NCI-H1105 (cell line): ENCODE measurements around the gene ZNF547.
"Not testable (repeated sequence)": the region's sequence is repeated elsewhere in the genome, so short reads cannot be mapped to it uniquely, and the experiment has no call there.

Experiments used
- DNase-seq: peaks from one replicate; lab custom pipeline; 2025; lab: John Stamatoyannopoulos, UW

Gene ZNF547

DNA sequence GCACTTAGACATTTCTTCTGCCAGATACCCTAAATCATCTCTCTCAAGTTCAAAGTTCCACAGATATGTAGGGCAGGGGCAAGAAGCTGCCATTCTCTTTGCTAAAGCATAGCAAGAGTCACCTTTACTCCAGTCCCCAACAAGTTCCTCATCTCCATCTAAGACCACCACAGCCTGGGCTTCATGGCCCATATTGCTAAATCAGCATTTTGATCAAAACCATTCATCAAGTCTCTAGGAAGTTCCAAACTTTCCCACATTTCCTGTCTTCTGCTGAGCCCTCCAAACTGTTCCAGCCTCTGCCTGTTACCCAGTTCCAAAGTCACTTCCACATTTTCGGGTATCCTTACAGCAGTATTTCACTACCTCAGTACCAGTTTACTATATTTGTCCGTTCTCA is 11.3 kb downstream of the ZNF547 start:
- DNase-seq, result not testable (repeated sequence)

DNA sequence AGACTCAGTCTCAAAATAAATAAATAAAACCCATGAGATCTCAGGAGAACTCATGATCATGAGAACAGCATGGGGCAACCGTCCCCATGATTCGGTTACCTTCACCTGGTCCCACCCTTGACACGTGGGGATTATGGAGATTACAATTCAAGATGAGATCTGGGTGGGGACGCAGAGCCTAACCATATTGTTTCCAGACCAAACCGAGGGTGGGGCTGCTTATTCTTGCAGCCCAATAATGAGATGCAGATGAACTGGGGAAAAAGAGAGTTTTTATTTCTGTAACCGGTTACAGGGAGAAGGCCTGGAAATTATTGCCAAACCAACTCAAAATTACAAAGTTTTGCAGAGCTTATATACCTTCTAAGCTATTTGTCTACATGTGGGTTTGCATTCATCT is 12.8 kb downstream of the ZNF547 start:
- DNase-seq, result no peak

DNA sequence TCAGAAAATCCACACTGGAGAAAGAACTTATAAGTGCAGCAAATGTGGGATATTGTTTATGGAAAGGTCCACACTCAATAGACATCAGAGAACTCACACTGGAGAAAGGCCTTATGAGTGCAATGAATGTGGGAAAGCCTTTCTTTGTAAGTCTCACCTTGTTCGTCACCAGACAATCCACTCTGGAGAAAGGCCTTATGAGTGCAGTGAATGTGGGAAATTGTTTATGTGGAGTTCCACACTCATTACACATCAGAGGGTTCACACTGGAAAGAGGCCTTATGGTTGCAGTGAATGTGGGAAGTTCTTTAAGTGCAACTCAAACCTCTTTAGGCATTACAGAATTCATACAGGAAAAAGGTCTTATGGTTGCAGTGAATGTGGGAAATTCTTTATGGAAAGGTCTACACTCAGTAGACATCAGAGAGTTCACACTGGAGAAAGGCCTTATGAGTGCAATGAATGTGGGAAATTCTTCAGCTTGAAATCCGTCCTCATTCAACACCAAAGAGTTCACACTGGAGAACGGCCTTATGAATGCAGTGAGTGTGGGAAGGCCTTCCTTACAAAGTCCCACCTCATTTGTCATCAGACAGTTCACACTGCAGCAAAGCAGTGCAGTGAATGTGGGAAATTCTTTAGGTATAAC is 14.3 kb downstream of the ZNF547 start:
- DNase-seq, result no peak

DNA sequence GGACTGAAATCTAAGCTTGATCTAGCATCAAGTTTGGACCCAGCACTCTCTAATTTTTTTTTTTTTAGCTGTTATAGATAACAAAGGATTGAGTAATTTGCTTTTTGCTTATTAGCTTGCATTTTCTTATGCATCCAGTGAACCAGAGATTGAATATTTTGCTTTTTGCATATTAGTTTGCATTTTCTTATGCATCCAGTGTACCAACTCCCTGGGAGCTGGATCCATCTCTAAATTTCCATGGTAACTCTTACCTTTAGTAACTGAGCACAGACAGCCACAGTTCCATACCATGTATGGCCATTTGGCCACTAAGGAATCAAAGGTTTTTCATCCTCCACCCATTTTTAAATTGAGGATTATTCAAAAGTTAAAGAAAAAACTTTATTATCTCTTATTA is 17.6 kb downstream of the ZNF547 start:
- DNase-seq, result no peak

DNA sequence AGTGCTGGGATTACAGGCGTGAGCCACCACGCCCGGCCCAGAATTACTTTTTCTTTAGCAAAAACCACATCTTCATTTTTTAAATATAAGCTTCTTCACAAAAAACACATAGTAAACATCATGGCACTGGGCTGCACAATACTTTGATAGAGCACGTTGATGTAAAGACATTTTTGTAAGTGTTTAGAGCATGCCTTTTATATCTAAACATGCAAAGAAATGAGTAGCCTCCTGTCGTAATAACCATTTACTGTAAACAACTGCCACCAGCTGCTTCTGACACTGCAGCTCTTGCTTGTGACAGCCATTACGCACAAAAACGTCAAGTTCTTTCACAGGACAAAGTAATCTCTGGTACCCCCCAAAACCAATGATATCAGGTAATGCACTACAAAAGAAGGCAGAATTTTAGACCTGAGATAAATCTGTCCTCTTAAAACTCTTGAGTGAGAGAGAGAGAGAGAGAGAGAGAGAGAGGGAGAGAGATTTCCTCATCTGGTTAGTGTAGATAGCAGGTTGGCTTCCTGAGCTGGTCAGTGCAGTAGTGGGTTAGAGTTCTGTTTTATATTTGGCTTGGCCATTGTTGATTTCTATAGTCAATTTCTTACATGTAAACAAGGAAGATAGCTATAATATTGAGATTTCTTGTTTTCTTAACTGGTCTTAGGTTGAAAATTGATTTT is 19.6 kb downstream of the ZNF547 start:
- DNase-seq, result no peak

DNA sequence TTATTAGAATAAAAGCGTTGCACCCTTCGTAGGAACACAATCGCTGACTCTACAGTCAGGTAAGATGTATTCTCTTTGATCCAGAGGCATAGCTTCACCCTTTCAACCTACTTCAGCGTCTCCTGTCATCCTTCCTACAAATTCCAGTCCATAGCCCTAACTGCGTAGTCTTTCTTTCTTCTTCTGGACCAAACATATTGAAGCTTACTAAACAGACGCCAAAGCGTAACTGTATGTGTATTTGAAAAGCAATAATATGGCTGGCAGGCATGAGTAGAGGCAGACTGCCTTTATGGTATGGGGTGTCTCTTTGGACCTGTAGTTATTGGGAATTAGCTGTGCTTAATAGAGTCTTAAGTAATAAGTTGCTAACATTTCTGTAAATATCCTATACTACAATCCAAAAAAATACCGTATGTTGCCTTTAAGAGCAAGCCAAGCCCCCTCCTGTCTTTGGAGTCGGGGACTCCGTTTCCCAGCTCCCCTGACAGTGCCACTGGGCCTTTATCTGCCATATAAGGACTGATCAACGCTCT is 25.9 kb downstream of the ZNF547 start:
- DNase-seq, result no peak

DNA sequence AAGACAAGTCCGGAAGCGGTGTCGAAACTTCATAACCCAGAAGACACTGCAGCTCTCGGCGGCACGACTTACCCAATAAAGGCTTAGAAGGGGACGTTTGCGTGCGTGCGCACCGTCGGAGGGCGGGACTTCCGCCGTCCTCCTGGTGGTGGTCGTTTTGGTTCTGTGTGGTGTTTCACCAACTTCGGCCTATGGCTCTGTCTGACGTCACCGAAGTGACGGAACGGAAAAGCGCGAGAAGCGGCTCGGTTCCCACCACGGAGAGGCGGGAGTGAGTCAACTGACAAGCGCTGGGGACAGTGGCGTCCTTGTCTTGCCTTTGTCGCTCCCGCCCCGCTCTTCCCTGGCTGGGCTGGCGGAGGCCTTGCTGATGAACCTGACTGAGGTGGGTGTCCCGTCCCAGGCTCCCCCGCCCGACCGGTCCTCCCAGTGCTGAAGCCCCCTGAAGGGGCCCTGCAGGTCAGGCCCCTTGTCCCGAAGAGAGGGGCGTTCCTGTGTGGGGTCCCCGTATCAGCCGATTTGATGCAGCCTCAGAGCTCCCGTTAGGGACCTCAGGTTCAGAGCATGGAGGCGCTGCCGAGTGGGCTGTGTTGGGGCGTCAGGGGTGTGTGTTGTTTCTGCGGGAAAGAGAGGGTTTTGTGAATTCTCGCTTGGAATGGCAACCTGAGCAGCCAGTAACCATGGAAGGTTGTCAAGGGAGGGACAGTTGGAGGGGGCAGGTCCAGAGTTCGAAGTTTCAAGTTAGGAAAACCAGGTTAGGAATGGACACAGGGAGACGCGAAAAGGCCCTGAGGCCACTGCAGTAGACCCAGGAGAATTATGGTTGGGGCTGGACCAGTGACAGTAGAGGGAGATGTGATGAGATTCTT is 26.6 kb downstream of the ZNF547 start, which contains the start of gene ZNF548:
ZNF548 (plus strand) TSS at position 125 of the 869 bp plus-strand sequence; CDS start at position 371, 246 bp downstream.
- DNase-seq, result peak; percentile 100

DNA sequence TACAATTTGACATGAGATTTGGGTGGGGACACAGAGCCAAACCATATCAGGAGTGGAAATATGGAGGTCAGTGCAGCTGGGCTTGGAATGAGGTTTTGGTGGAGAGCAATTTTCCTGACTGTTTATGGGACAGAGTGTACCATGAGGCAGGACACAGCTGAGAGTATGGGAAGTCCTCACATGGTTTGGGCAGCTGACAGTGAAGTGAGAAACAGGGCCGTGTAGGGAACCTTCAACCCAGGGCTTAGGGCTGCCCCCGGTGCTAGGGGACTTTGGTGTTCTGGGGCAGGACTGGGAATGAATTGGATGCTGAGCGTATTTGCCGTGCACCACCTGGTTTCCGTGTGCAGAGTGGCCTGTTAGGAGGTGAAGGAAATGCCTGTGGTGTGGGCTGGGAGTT is 32.4 kb downstream of the ZNF547 start:
- no peak for DNase-seq

DNA sequence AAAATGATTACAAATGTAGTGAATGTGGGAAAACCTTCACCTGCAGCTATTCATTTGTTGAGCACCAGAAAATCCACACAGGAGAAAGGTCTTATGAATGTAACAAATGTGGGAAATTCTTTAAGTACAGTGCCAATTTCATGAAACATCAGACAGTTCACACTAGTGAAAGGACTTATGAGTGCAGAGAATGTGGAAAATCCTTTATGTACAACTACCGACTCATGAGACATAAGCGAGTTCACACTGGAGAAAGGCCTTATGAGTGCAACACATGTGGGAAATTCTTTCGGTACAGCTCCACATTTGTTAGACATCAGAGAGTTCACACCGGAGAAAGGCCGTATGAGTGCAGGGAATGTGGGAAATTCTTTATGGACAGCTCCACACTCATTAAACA is 35.5 kb downstream of the ZNF547 start:
- DNase-seq, result no peak

DNA sequence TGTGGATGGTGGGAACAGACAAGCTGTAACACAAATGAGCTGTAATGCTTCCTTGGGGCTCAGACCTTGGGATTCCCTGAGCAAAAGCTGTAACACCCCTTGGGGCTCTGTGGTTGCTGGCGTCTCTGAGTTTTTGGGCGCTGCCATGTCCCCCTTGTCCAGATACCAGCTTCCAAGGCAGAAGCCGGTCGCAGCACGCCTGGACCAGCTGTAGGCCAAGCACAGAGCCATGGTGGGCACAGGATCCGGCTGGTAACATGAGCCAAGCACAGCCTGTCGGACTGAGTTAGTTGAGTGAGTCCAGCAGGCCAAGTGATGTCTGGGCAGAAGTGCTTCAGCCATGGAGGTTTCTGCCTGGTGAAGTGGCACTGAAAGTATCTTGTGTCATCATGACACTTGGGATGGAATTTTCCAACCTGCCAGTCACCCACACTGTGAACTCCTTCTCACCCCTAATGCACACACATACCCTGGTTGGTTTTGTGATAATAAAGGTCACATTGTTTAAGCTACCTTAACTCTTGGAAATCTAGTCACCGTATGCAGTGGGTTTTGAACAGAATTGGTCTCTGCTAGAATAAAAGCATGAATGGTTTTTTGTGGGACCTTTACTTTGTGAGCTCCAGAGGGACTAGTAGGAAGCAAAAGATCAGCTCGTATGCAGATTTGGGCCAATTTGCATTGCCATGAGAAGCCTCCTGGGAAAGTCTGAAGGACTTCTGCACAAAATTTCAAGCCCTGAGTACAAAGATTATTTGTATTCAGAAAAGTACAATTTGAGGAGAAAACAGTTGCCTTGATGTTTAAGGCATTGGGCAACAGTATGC is 40.6 kb downstream of the ZNF547 start:
- no peak for DNase-seq

DNA sequence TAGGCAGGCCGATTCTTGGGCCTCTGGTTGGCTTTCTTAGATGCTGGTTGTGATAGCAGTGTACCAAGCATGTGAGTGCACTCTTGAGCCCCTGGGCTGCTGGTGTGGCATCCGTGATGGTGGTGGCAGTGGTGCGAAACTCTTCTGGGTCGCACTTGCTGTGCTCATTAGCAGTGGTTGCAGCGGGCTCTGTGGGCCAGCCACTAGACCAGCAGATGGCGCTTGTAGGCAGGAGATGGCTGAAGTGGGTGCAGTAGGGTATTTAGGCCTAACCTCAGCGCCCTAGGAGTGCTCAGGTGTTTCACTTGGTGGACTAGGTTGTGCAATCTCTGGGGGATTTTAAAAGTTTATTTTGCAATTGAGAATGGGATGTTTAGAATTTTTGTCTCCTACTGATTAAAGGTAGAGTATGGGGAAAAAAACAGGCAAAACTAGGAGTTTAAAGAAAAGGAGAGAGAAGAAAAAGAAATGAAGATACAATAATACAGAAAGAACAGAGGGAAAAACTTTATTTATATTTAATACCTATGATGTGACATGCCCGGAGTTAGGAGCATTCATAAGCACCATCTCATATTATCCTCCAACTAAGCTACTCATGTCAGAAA is 43.3 kb downstream of the ZNF547 start:
- DNase-seq, result peak; percentile 69

DNA sequence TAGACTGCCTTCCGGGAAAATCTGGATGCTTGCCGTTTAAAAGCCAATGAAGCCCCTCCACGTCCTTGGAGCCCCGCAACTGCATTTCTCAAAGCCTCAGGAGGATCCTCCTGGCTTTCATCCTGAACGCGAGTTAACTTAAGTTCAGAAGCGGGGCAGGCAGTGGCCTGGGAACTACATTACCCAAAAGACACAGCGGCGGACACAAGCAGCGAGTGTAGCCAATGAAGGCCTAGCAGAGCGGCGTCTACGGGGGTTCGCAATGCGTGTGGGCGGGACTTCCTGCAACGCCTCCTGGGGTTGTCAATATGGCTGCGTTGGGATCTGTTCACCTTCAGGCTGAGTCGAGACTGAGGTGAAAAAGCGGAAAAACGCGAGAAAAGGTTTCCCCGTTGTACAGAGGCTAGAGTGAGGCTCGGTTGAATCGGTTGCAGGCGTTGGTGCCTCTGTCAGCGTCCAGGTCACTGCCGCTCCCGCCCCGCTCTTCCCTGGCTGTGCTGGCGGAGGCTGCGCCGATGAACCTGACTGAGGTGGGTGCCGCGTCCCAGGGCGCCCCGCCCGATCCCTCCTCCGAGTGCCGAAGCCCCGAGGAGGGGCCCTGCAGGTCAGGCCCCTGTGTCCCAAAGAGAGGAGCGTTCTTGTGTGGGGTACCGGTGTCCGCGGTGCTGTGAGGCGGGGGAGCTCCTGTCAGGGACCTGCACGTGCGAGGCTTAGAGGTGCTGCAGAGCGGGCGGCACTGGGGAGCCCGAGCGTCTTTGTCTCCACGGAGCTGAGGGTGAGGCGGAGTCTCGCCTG is 47.7 kb downstream of the ZNF547 start, which contains the start of gene ZNF17:
ZNF17 (plus strand) TSS at position 285 of the 795 bp plus-strand sequence. CDS start 2,455 bp downstream, outside the sequence.
- DNase-seq, result peak; percentile 91

DNA sequence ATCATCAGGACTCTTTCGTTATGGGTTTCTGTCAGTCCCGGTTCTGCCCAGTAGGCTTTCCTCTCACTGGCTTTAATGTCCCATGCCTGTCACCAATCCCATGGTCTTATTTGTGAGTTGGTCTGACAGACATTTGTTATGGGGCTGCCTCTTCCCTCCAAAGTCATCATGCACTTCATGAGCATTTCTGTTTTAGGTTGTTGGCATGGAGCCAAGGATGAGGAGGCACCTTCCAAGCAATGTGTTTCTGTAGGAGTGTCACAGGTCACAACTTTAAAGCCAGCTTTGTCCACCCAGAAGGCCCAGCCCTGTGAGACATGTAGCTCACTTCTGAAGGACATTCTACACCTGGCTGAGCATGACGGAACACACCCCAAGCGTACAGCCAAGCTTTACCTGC is 56.1 kb downstream of the ZNF547 start:
- DNase-seq, result no peak

DNA sequence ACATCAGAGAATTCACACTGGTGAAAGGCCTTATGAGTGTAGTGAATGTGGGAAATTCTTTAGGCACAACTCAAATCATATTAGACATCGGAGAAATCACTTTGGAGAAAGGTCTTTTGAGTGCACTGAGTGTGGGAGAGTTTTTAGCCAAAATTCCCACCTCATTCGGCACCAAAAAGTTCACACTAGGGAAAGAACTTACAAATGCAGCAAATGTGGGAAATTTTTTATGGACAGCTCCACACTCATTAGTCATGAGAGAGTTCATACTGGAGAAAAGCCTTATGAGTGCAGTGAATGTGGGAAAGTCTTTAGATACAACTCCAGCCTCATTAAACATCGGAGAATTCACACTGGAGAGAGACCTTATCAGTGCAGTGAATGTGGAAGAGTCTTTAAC is 57.7 kb downstream of the ZNF547 start:
- no peak for DNase-seq
